NB4 (cell line): Measurements from ENCODE around the gene CABCOCO1.

Experiments used
- MYC ChIP-seq: IDR thresholded peaks from 2 replicates; pipeline ENCODE4 v1.6.1; 2011; ENCODE audit warnings: low read depth, low read length
- POLR2A ChIP-seq: IDR thresholded peaks from 2 replicates; pipeline ENCODE4 v1.6.1; 2011; ENCODE audit warnings: mild to moderate bottlenecking; ENCODE audit not compliant: insufficient read length; ENCODE audit errors: extremely low read depth

- TF ChIP-seq MYC, result no peak
- no peak for TF ChIP-seq POLR2A
These were observed 132.4 kb downstream of the CABCOCO1 start for GRCh38 chr10:61795147-61795546.
